ENCODE measurements around the gene GPATCH4. TPM values are rescaled to one million over a fixed set of nuclear protein-coding genes. Genes with fewer than 3 reads are reported as not detected.
A peak's percentile ranks its signal among the peaks of the same experiment; 100 is the strongest.

The GPATCH4 gene
- total RNA-seq, 1 experiment from 2014 or later: 26.2 TPM

- no peaks in the 10 kb centered on the region for H4K20me1 ChIP-seq (ENCODE audit: insufficient read depth, low read depth, low read length)
- no peak for DNase-seq
- H3K9me3 ChIP-seq (ENCODE audit: low read length): no peaks in the 10 kb centered on the region
- H3K4me2 ChIP-seq (ENCODE audit: low read depth, low read length, poor library complexity, severe bottlenecking): no peak overlapping the region
- no peak overlapping the region for H3K4me3 ChIP-seq (ENCODE audit: low read length)
- H3K27me3 ChIP-seq (ENCODE audit: low read length): no peaks in the 10 kb centered on the region
- H3K9me2 ChIP-seq (replicated peaks; ENCODE audit: insufficient read depth, low read length): no peaks in the 10 kb centered on the region
- H3K36me3 ChIP-seq (ENCODE audit: insufficient read depth, low read length): peaks cover 49% of the 10 kb centered on the region
- no peak overlapping the region for H3K9ac ChIP-seq (ENCODE audit: low read length)
- peaks cover 41% of the 10 kb centered on the region for H3K79me2 ChIP-seq (ENCODE audit: low read length)
- no peak overlapping the region for H2AFZ ChIP-seq (ENCODE audit: low read length)
- H3K27ac ChIP-seq (ENCODE audit: low read length): no peak overlapping the region
- peaks cover 40% of the 10 kb centered on the region for H3K4me1 ChIP-seq (ENCODE audit: low read length)
Measured at GRCh38 chr1:156598125-156598524, 3.2 kb downstream of the GPATCH4 start.

DNA sequence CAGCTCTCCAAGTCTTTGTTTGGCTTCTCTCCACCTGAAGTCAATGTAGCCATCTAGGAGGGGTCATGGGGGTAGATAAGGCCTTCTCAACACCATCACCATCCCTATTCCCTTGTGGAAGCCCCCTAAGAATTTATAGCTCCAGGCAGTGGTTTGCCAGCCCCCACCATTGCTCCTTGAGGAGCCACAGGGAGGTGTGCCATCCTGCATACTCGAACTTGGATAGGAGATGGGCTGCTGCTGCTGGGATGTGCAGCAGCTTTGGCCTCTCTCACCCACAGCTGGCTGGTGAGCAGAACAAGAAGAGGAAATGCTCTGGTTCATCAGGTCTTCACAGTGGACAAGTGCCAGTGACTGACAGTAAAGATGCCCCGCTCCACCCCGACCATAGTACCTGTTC, 4.9 kb downstream of the GPATCH4 start:
- Histone ChIP-seq H3K4me1 (ENCODE audit: low read length) (peaks cover 36% of the 10 kb centered on the region), H3K9me3 (ENCODE audit: low read length) (no peaks in the 10 kb centered on the region), H3K9ac (ENCODE audit: low read length) (no peak overlapping the region), H3K4me3 (ENCODE audit: low read length) (no peak overlapping the region), H4K20me1 (ENCODE audit: insufficient read depth, low read depth, low read length) (no peaks in the 10 kb centered on the region), H3K79me2 (ENCODE audit: low read length) (peaks cover 52% of the 10 kb centered on the region), H3K36me3 (ENCODE audit: insufficient read depth, low read length) (peaks cover 49% of the 10 kb centered on the region), H3K4me2 (ENCODE audit: low read depth, low read length, poor library complexity, severe bottlenecking) (no peak overlapping the region), H2AFZ (ENCODE audit: low read length) (no peak overlapping the region), H3K9me2 (replicated peaks; ENCODE audit: insufficient read depth, low read length) (no peaks in the 10 kb centered on the region), H3K27ac (ENCODE audit: low read length) (no peak overlapping the region), H3K27me3 (ENCODE audit: low read length) (no peaks in the 10 kb centered on the region)
- no peak for DNase-seq

DNA sequence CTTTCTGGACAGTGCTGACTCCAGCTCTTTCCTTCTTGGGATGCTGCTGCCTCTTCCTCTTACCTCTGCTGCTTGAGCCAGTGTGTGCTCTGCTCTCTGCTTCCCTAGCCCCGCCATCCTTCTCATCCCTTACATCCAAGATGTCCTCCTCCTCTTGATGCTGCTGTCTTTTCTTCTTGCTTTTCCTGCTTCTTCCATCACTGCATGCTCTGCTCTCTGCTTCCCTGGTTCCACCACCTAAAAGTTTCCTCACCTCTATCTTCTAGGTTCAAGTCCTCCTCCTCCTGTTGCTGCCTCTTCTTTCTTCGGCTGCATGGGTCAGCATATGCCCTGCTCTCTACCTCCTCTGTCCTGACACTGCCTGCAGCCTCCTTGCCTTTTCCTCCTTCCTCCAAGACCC, 6.3 kb downstream of the GPATCH4 start:
- Histone ChIP-seq H3K36me3 (ENCODE audit: insufficient read depth, low read length) (peaks cover 49% of the 10 kb centered on the region), H3K27me3 (ENCODE audit: low read length) (no peaks in the 10 kb centered on the region), H3K79me2 (ENCODE audit: low read length) (peaks cover 38% of the 10 kb centered on the region), H3K9me2 (replicated peaks; ENCODE audit: insufficient read depth, low read length) (no peaks in the 10 kb centered on the region), H3K9me3 (ENCODE audit: low read length) (no peaks in the 10 kb centered on the region), H4K20me1 (ENCODE audit: insufficient read depth, low read depth, low read length) (no peaks in the 10 kb centered on the region), H3K4me1 (ENCODE audit: low read length) (peaks cover 40% of the 10 kb centered on the region), H3K9ac (ENCODE audit: low read length) (no peak overlapping the region), H2AFZ (ENCODE audit: low read length) (no peak overlapping the region), H3K4me3 (ENCODE audit: low read length) (no peak overlapping the region), H3K4me2 (ENCODE audit: low read depth, low read length, poor library complexity, severe bottlenecking) (no peak overlapping the region), H3K27ac (ENCODE audit: low read length) (no peak overlapping the region)
- no peak for DNase-seq

DNA sequence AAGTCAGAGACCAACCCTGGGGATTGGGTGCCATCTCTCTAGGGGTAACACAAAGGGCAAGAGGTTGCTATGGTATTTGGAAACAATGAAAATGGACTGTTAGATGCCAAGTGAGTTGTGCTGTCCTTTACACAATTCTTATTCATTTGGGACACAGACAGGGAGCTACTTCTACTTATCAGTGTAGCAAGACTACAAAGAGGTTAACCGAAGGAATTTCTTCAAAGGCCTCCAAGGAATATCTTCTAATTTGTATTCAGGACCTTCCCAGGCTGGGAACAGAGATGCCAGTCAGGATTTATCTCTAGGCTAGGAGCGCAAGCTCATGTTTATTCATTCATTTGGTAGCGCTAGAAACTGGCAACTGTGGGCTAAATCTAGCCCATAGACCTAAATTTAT, 7.1 kb downstream of the GPATCH4 start:
- Histone ChIP-seq H3K79me2 (ENCODE audit: low read length) (peaks cover 30% of the 10 kb centered on the region), H2AFZ (ENCODE audit: low read length) (no peak overlapping the region), H3K4me3 (ENCODE audit: low read length) (no peak overlapping the region), H3K4me1 (ENCODE audit: low read length) (peaks cover 32% of the 10 kb centered on the region), H3K36me3 (ENCODE audit: insufficient read depth, low read length) (peaks cover 49% of the 10 kb centered on the region), H3K9ac (ENCODE audit: low read length) (no peak overlapping the region), H3K4me2 (ENCODE audit: low read depth, low read length, poor library complexity, severe bottlenecking) (no peak overlapping the region), H3K9me3 (ENCODE audit: low read length) (no peaks in the 10 kb centered on the region), H3K27me3 (ENCODE audit: low read length) (no peaks in the 10 kb centered on the region), H3K27ac (ENCODE audit: low read length) (no peak overlapping the region), H4K20me1 (ENCODE audit: insufficient read depth, low read depth, low read length) (no peaks in the 10 kb centered on the region), H3K9me2 (replicated peaks; ENCODE audit: insufficient read depth, low read length) (no peaks in the 10 kb centered on the region)
- DNase-seq: peak; percentile 61

- H2AFZ ChIP-seq (ENCODE audit: low read length): no peak overlapping the region
- no peak overlapping the region for H3K4me3 ChIP-seq (ENCODE audit: low read length)
- H4K20me1 ChIP-seq (ENCODE audit: insufficient read depth, low read depth, low read length): no peaks in the 10 kb centered on the region
- DNase-seq: no peak
- no peaks in the 10 kb centered on the region for H3K9me2 ChIP-seq (replicated peaks; ENCODE audit: insufficient read depth, low read length)
- H3K9ac ChIP-seq (ENCODE audit: low read length): no peak overlapping the region
- H3K4me1 ChIP-seq (ENCODE audit: low read length): peaks cover 27% of the 10 kb centered on the region
- no peaks in the 10 kb centered on the region for H3K27me3 ChIP-seq (ENCODE audit: low read length)
- H3K27ac ChIP-seq (ENCODE audit: low read length): no peak overlapping the region
- peak overlapping the region; percentile 91 for H3K4me2 ChIP-seq (ENCODE audit: low read depth, low read length, poor library complexity, severe bottlenecking)
- H3K36me3 ChIP-seq (ENCODE audit: insufficient read depth, low read length): peaks cover 45% of the 10 kb centered on the region; the same call in 1 of the 2 replicates
- H3K9me3 ChIP-seq (ENCODE audit: low read length): no peaks in the 10 kb centered on the region
- peaks cover 24% of the 10 kb centered on the region for H3K79me2 ChIP-seq (ENCODE audit: low read length)
Measured at GRCh38 chr1:156593661-156593989, 7.7 kb downstream of the GPATCH4 start.

DNA sequence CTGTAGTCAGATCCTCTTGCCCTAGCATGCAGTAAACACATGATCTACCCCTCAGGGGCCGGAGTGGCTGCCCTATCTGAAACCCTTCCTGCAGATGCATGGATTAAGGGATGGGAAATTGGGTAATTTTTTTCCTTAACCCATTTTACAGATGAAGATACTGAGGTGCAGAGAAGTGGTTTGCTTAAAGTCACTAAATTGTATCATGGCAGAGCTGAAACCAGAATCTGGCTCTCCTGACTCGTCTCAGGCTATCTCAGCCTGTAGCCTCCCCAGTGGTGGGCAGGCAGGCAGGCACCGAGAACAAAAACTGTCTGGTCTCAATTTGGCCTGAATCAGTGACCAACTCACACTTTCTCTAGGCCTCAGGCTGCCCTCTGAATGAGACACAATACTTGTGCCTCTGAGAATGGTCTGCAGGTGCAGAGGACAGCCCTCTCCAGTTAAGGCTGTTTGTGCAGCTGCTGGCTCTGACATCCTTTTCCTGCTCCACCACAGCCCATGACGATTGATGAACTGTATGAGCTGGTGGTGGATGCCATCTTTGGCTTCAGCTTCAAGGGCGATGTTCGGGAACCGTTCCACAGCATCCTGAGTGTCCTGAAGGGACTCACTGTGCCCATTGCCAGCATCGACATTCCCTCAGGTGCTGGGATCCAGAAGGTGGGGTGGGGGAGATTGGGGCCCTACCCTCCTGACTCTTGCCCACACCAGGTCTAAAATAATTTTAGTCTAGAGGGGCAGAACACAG, 8.2 kb downstream of the GPATCH4 start:
- H3K9me3 ChIP-seq (ENCODE audit: low read length): no peaks in the 10 kb centered on the region
- peak; percentile 60 for DNase-seq
- H3K36me3 ChIP-seq (ENCODE audit: insufficient read depth, low read length): peaks cover 41% of the 10 kb centered on the region; the same call in 1 of the 2 replicates
- H3K27me3 ChIP-seq (ENCODE audit: low read length): no peaks in the 10 kb centered on the region
- peak overlapping the region; percentile 91 for H3K4me2 ChIP-seq (ENCODE audit: low read depth, low read length, poor library complexity, severe bottlenecking)
- H3K9me2 ChIP-seq (replicated peaks; ENCODE audit: insufficient read depth, low read length): no peaks in the 10 kb centered on the region
- peak overlapping the region; percentile 70 for H3K27ac ChIP-seq (ENCODE audit: low read length)
- peaks cover 20% of the 10 kb centered on the region for H3K79me2 ChIP-seq (ENCODE audit: low read length)
- H2AFZ ChIP-seq (ENCODE audit: low read length): no peak overlapping the region
- H4K20me1 ChIP-seq (ENCODE audit: insufficient read depth, low read depth, low read length): no peaks in the 10 kb centered on the region
- peak overlapping the region; percentile 94 for H3K9ac ChIP-seq (ENCODE audit: low read length)
- H3K4me3 ChIP-seq (ENCODE audit: low read length): peak overlapping the region; percentile 97
- H3K4me1 ChIP-seq (ENCODE audit: low read length): peaks cover 27% of the 10 kb centered on the region

GRCh38 chr1:156592158-156592909, 8.9 kb downstream of the GPATCH4 start:
- Histone ChIP-seq H3K79me2 (ENCODE audit: low read length) (peaks cover 20% of the 10 kb centered on the region), H3K36me3 (ENCODE audit: insufficient read depth, low read length) (peaks cover 33% of the 10 kb centered on the region; the same call in 1 of the 2 replicates), H4K20me1 (ENCODE audit: insufficient read depth, low read depth, low read length) (no peaks in the 10 kb centered on the region), H3K27ac (ENCODE audit: low read length) (peak overlapping the region; percentile 70), H3K27me3 (ENCODE audit: low read length) (no peaks in the 10 kb centered on the region), H3K9ac (ENCODE audit: low read length) (peak overlapping the region; percentile 94), H3K4me1 (ENCODE audit: low read length) (peaks cover 27% of the 10 kb centered on the region), H3K4me2 (ENCODE audit: low read depth, low read length, poor library complexity, severe bottlenecking) (peak overlapping the region; percentile 91), H3K9me3 (ENCODE audit: low read length) (no peaks in the 10 kb centered on the region), H3K9me2 (replicated peaks; ENCODE audit: insufficient read depth, low read length) (no peaks in the 10 kb centered on the region), H2AFZ (ENCODE audit: low read length) (no peak overlapping the region; the same call in 1 of the 2 replicates), H3K4me3 (ENCODE audit: low read length) (peak overlapping the region; percentile 97)
- DNase-seq: peak; percentile 64

DNA sequence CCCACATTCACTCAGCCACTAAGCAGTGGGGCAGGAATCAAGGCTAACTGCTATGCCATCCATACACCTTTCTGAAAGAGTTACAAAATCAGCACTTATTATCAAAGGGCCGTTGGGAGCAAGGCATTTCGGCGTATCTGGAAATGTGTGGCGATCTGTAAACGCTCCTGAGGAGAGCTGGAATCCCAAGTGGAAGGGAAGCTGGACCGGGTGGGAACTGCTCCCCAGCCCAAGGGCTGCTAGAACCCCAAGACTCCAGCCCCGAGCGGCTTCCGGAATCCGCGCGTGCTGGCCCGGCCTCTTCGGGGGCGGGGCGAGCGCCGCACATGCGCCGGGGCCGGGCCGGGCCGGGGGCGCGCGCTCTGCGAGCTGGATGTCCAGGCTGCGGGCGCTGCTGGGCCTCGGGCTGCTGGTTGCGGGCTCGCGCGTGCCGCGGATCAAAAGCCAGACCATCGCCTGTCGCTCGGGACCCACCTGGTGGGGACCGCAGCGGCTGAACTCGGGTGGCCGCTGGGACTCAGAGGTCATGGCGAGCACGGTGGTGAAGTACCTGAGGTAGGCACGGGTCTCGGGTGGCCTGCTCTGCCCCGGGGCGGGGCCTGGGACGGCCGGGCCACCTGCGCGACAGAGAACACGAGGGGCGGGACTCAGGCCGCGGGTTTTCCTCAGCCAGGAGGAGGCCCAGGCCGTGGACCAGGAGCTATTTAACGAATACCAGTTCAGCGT, 9.7 kb downstream of the GPATCH4 start, which contains the start of gene NAXE:
TSS of gene NAXE (plus strand) at position 345 of the 726 bp plus-strand sequence. CDS start at position 374, 29 bp downstream.
- Histone ChIP-seq H3K79me2 (ENCODE audit: low read length) (peaks cover 20% of the 10 kb centered on the region), H3K9me3 (ENCODE audit: low read length) (no peaks in the 10 kb centered on the region), H2AFZ (ENCODE audit: low read length) (peak within 1 kb of the TSS; percentile 54; the same call in 1 of the 2 replicates), H3K27ac (ENCODE audit: low read length) (peak within 1 kb of the TSS; percentile 70), H3K9ac (ENCODE audit: low read length) (peak within 1 kb of the TSS; percentile 94), H3K4me3 (ENCODE audit: low read length) (peak within 1 kb of the TSS; percentile 97), H4K20me1 (ENCODE audit: insufficient read depth, low read depth, low read length) (no peaks in the 10 kb centered on the region), H3K4me2 (ENCODE audit: low read depth, low read length, poor library complexity, severe bottlenecking) (peak within 1 kb of the TSS; percentile 91), H3K9me2 (replicated peaks; ENCODE audit: insufficient read depth, low read length) (no peaks in the 10 kb centered on the region), H3K4me1 (ENCODE audit: low read length) (peaks cover 27% of the 10 kb centered on the region), H3K36me3 (ENCODE audit: insufficient read depth, low read length) (peaks cover 26% of the 10 kb centered on the region; the same call in 1 of the 2 replicates), H3K27me3 (ENCODE audit: low read length) (no peaks in the 10 kb centered on the region)
- DNase-seq: peak; percentile 92

Measured in Karpas-422 (cell line).